Upper lobe of right lung (tissue), 1 donor: ENCODE results near the gene PRR5L. TPM values are rescaled to one million over a fixed set of nuclear protein-coding genes. Genes with fewer than 3 reads are reported as not detected.
A peak's percentile ranks its signal among the peaks of the same experiment; 100 is the strongest.

Experiments used
- ATAC-seq: fragments of 200-7000 bp; cut with Tn5 transposase; one replicate; pipeline ENCODE4 v1.9.1; 2020; ENCODE audit warnings: mild to moderate bottlenecking, moderate library complexity
- DNase-seq: peaks from one replicate; pipeline ENCODE4 v3.0.0-alpha.2; 2020
- H3K27ac ChIP-seq: fragments of 200-600 bp; one replicate; pipeline ENCODE4 v1.8.0; 2022
- H3K27me3 ChIP-seq: fragments of 200-600 bp; one replicate; pipeline ENCODE4 v1.8.0; 2022; ENCODE audit warnings: mild to moderate bottlenecking
- H3K36me3 ChIP-seq: fragments of 200-600 bp; one replicate; pipeline ENCODE4 v1.8.0; 2022
- H3K4me1 ChIP-seq: fragments of 200-600 bp; one replicate; pipeline ENCODE4 v1.8.0; 2022
- H3K4me3 ChIP-seq: fragments of 200-600 bp; one replicate; pipeline ENCODE4 v1.8.0; 2022; ENCODE audit warnings: mild to moderate bottlenecking
- H3K9me3 ChIP-seq: fragments of 200-600 bp; one replicate; pipeline ENCODE4 v1.8.0; 2022
- CTCF ChIP-seq: fragments of 200-600 bp; IDR thresholded peaks from one replicate; pipeline ENCODE4 v1.8.0; 2022; ENCODE audit warnings: antibody characterized with exemption
- intact Hi-C: fragments of 100-400 bp; cut with DNase I; formaldehyde crosslinking; loops from one replicate; pipeline ENCODE4 v1.11.0; 2022
- total RNA-seq: library from RNA; stranded (reverse); fragmentation: NEBNext Ultra II Directional; extraction: Animal tissue kit (Norgen Biotek cat#: 25700); gene quantifications from one replicate; pipeline ENCODE4 v1.2.1, GENCODE V29; 2021
- donor health status: DM: no; HTN: yes; CAD: no; lungs with severe emphysema.

Gene PRR5L
- total RNA-seq, 1 donor from 2014 or later = 24.5 TPM

- ATAC-seq = no peak
- intact Hi-C loops = no loop called here
These were observed 76.1 kb downstream of the PRR5L start for GRCh38 chr11:36372101-36372771.

GRCh38 chr11:36373016-36374010, 77.2 kb downstream of the PRR5L start:
- Histone ChIP-seq H3K4me1 (no peaks in the 10 kb centered on the region), H3K9me3 (no peaks in the 10 kb centered on the region), H3K36me3 (no peaks in the 10 kb centered on the region), H3K27ac (no peak overlapping the region), H3K4me3 (no peak overlapping the region), H3K27me3 (peaks cover 11% of the 10 kb centered on the region)
- DNase-seq = no peak
- intact Hi-C loops = no loop called here
- TF ChIP-seq CTCF = no peak
- no peak for ATAC-seq

More at GRCh38 chr11:36372101-36372771, 76.1 kb downstream of the PRR5L start:
- Histone ChIP-seq H3K27me3 (peaks cover 5% of the 10 kb centered on the region), H3K4me1 (no peaks in the 10 kb centered on the region), H3K9me3 (no peaks in the 10 kb centered on the region), H3K36me3 (no peaks in the 10 kb centered on the region), H3K27ac (no peak overlapping the region), H3K4me3 (no peak overlapping the region)
- no peak for DNase-seq
- no peak for TF ChIP-seq CTCF

GRCh38 chr11:36374726-36375125, 78.6 kb downstream of the PRR5L start:
- DNase-seq (no peak), ATAC-seq (no peak)

GRCh38 chr11:36375353-36376008, 79.4 kb downstream of the PRR5L start:
- DNase-seq = no peak
- TF ChIP-seq CTCF = no peak
- H3K9me3 ChIP-seq = no peaks in the 10 kb centered on the region
- no peak for ATAC-seq
- peak overlapping the region; percentile 24 for H3K27ac ChIP-seq
- H3K4me1 ChIP-seq = peaks cover 11% of the 10 kb centered on the region
- H3K27me3 ChIP-seq = peaks cover 11% of the 10 kb centered on the region
- intact Hi-C loops = no loop called here
- peak overlapping the region; percentile 67 for H3K4me3 ChIP-seq
- peaks cover 5% of the 10 kb centered on the region for H3K36me3 ChIP-seq

More at GRCh38 chr11:36374726-36375125, 78.6 kb downstream of the PRR5L start:
- intact Hi-C loops = no loop called here
- Histone ChIP-seq H3K4me3 (no peak overlapping the region), H3K9me3 (no peaks in the 10 kb centered on the region), H3K4me1 (peaks cover 5% of the 10 kb centered on the region), H3K27me3 (peaks cover 11% of the 10 kb centered on the region), H3K27ac (no peak overlapping the region), H3K36me3 (peaks cover 5% of the 10 kb centered on the region)
- TF ChIP-seq CTCF = no peak

- H3K4me3 ChIP-seq = peak overlapping the region; percentile 67
- peaks cover 5% of the 10 kb centered on the region for H3K36me3 ChIP-seq
- intact Hi-C loops = no loop called here
- DNase-seq (peak; percentile 72), ATAC-seq (peak; percentile 55)
- TF ChIP-seq CTCF = no peak
- H3K27ac ChIP-seq = peak overlapping the region; percentile 78
- H3K4me1 ChIP-seq = peaks cover 14% of the 10 kb centered on the region
- H3K9me3 ChIP-seq = no peaks in the 10 kb centered on the region
- peaks cover 11% of the 10 kb centered on the region for H3K27me3 ChIP-seq
These were observed 80.2 kb downstream of the PRR5L start for GRCh38 chr11:36376009-36376887.
